Vagina (tissue), 2 donors: ENCODE measurements around the gene GLI3.

ENCODE experiments used
- CTCF ChIP-seq, 3 experiments: fragments of 450-650 bp in 2 of 3; fragments of 200-600 bp in 1 of 3; sonication (generic) in 1 of 3; IDR thresholded peaks; one replicate each; pipeline ENCODE4 v1.5.1; 2017 to 2019; ENCODE audit warnings: antibody characterized with exemption in 3 of 3, mild to moderate bottlenecking in 2 of 3, moderate library complexity in 2 of 3
- POLR2A ChIP-seq, 2 donors: fragments of 450-650 bp; IDR thresholded peaks; one replicate each; pipeline ENCODE4 v1.6.1; 2017; ENCODE audit warnings: antibody characterized with exemption in 2 of 2, mild to moderate bottlenecking in 2 of 2, moderate library complexity in 2 of 2

- TF ChIP-seq POLR2A (IDR thresholded peaks at IDR 0.05): no peak
- TF ChIP-seq CTCF (IDR thresholded peaks at IDR 0.05): no peak
Measured at GRCh38 chr7:42192066-42192465, 44.9 kb downstream of the GLI3 start.
